ENCODE measurements around the gene EP400.

- TF ChIP-seq, protein P1, sequence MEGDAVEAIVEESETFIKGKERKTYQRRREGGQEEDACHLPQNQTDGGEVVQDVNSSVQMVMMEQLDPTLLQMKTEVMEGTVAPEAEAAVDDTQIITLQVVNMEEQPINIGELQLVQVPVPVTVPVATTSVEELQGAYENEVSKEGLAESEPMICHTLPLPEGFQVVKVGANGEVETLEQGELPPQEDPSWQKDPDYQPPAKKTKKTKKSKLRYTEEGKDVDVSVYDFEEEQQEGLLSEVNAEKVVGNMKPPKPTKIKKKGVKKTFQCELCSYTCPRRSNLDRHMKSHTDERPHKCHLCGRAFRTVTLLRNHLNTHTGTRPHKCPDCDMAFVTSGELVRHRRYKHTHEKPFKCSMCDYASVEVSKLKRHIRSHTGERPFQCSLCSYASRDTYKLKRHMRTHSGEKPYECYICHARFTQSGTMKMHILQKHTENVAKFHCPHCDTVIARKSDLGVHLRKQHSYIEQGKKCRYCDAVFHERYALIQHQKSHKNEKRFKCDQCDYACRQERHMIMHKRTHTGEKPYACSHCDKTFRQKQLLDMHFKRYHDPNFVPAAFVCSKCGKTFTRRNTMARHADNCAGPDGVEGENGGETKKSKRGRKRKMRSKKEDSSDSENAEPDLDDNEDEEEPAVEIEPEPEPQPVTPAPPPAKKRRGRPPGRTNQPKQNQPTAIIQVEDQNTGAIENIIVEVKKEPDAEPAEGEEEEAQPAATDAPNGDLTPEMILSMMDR (IDR thresholded peaks at IDR 0.05): no peak
- TF ChIP-seq POLR2A (IDR thresholded peaks at IDR 0.05): no peak
These were observed 65.2 kb downstream of the EP400 start for GRCh38 chr12:132014915-132015280.

All from adrenal gland (tissue), 5 donors.